GM19372 (cell line): ENCODE measurements around the gene JUN.

Experiments used
- ATAC-seq: cut with Tn5 transposase; IDR thresholded peaks from one replicate; pipeline ENCODE4 v1.9.1; 2021; ENCODE audit warnings: mild to moderate bottlenecking, low read depth, moderate library complexity; ENCODE audit not compliant: unreplicated experiment

The JUN gene

DNA sequence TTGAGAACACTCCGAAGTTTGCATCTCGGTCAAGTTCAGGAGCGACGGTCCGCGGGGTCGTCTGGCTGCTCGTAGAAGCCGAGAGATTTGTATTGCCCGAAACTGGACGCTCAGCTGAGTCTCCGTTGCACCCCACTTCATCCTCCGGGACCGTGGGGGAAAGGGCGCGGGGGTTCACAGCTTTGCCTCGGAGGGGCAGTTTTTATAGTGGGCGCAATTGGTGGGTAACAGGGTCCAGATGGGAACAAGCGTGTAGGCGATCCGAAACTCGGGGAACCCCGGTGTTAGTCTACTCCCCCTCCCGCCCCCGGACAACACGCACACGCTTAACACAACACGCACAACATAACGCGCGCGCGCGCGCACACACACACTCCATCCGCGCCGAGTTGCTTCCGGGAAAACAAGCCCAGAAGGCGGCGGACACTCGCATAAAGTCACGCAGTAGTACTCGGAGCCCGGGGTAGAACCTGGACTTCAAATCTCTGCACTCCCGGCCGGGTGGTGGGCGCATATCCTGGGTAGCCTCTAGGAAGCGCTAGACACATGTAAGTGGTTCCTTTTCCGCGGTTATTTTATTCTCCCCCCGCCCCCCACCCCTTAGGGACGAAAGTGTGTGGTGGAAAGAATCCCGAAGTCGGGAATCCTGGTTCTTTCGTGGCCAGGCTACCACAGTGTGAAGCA lies 1.1 kb upstream of the JUN start:
- ATAC-seq = no peak

DNA sequence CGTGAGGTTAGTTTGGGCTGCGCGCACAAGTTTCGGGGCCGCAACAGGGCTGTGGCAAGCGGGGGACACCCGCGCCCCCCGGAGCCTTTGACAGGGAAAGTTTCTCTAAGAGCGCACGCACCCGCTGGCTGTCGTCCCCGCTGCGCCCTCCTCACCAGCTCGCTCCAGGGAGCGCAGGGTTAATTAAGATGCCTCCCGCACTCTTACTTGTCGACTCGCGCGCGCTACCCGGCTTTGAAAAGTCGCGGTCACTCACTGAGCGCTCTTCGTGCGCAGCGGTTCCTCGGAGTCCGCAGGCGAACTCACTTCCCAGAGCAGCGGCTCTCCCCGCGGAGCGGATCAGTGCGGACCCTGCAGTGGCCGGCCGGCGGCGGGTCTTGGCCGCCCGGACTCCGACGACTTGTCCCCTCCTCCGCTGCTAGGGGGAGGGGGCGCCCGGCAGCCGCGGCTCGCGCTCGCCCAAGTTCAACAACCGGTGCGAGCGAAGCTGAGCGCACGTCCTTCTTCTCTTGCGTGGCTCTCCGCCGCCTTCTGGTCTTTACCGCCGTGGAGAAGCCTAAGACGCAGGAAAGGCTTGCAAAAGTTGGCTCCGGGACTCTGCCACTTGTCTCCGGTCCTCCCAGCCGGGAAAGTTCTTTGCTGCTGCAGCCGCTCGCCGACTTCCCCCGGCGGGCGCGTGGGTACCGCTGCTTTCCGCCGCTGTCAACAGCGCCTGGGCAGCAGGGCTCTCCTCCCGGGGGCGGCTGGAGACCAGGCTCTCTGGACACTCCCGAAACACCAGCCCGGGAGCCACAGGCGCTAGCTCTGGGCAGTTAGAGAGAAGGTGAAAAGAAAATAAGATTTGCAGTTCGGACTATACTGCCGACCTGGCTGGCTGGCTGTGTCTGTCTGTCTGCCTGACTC lies 506 bp downstream of the JUN start:
- ATAC-seq = no peak

DNA sequence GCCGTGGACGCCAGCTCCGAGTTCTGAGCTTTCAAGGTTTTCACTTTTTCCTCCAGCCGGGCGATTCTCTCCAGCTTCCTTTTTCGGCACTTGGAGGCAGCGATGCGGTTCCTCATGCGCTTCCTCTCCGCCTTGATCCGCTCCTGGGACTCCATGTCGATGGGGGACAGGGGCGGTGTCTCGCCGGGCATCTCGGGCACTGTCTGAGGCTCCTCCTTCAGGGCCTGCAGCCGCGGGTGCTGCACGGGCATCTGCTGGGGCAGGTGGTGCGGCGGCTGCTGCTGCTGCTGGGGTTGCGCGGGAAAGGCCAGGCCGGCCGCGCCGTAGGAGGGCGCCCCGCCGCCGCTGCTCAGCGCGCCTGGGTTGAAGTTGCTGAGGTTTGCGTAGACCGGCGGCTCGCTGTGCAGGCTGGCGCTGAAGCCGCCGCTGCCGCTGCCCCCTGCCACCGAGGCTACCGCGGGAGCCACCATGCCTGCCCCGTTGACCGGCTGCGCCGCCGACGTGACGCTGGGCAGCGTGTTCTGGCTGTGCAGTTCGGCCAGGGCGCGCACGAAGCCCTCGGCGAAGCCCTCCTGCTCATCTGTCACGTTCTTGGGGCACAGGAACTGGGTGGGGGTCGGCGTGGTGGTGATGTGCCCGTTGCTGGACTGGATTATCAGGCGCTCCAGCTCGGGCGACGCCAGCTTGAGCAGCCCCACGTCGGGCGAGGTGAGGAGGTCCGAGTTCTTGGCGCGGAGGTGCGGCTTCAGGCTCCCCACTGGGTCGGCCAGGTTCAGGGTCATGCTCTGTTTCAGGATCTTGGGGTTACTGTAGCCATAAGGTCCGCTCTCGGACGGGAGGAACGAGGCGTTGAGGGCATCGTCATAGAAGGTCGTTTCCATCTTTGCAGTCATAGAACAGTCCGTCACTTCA lies 1.4 kb downstream of the JUN start:
- no peak for ATAC-seq

DNA sequence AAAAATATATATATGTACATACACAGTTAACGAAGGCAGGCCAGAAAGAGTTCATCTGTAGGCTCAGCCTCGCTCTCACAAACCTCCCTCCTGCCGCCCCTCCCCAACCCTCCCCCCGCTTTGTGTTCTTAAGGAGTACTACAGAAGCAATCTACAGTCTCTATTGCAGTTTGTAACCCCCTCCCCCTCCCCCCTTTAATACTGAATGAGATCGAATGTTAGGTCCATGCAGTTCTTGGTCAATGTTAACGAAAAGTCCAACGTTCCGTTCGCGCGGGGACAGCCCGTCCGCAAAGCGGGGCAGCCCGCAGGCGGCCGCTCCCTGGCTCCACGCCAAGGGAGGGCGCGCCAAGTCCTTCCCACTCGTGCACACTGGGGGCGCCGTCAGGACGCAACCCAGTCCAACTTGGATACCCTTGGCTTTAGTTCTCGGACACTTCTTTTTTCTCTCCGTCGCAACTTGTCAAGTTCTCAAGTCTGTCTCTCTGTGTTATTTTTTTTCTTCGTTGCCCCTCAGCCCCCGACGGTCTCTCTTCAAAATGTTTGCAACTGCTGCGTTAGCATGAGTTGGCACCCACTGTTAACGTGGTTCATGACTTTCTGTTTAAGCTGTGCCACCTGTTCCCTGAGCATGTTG lies 2.2 kb downstream of the JUN start:
- ATAC-seq = no peak

DNA sequence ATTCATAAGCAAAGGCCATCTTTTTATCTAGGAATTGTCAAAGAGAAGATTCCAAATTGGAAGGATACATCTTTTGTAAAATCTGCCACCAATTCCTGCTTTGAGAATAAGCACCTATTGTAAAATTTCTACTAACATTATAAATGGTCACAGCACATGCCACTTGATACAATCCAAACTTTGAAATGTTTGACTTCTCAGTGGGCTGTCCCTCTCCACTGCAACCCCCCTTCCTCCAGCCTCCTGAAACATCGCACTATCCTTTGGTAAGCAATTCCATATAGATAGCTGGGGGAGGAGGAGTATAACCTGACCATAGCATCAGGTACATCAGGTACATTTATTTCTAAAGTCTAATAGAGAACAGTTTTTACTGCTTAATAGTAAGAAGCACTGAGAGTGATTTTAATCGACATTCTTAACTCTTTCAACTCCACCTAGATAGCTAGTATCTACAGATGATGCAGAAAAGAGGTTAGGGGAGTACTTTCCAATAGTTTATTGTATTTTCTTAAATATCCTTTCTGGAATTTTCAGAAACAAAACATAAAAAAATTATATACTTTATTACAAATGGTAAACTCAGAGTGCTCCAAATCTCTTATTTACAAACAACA lies 2.9 kb downstream of the JUN start:
- no peak for ATAC-seq

DNA sequence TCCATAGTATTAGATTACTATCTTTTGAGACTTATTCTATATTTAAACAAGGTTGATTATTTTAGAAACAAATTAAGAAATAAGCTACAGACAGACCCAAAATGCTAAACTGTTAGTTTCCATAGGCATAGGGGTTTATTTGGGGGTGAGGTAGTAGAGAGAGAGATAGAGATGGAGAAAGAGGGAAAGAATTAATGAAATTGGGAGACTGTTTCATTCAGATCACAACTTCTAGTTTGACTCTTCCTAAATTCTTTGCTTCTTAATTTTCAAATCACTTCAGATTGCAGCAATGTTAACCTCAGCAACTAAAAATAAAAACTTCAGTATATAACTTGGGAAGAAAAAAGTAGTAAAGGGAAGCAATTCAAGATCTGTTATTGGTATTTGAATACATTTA lies 3.4 kb downstream of the JUN start:
- no peak for ATAC-seq

DNA sequence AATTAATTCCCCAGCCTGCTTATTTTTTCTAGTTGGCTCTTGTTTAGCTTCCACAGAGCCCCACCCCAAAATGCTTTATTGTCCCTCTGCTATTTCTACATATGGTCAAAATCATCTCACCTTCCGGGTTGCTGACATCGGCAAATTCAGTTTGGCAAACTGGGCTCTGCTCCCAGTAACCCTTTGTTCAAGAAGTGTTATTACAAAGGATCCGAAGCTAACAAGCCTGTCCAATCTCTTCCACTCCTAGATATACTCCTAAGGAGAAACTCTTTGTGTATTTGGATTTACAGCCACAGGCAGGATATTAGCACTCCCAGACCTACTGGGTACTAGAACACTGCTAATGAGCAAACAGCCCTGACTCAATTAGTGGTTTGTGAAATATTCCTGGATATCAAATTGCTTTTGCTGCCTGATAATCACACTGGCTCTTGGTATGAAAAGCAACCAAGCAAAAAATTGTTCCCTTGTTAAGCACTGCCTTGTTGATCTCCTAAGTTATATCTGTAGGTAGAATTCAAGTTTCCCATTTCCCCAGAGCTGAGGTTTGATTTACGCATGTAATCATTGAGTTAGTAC lies 4.0 kb downstream of the JUN start:
- ATAC-seq = no peak

DNA sequence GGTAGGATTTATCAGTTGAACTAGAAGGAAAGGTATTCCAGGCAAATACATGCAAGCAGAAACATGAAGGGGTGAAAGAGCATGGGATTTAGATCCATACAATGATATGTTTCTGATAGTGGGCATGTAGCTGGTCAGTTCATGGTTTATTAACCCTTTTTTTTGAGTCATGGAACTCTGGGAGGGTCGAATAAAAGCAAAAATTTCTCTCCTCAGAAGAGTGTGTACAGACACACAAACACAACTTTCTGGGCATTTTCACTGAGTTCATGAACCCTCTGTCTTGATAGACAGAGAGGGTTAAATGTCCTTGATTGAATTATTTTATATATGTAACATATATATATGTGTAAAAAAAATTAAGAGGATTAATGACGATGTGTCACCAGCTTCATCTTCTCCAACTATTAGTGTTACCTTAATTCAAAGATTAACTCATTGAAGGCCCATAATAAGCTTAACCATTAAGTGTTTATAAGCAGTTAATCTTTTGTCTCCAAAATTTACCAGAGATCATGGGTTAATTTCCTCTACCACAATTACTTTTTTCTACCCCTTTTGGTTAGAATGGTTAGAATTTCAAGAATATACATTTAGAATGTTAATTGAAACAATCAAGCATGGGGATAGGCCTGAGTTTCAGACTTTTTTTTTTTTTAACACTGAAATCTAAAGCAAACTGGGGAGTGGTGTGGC lies 4.6 kb downstream of the JUN start:
- no peak for ATAC-seq

DNA sequence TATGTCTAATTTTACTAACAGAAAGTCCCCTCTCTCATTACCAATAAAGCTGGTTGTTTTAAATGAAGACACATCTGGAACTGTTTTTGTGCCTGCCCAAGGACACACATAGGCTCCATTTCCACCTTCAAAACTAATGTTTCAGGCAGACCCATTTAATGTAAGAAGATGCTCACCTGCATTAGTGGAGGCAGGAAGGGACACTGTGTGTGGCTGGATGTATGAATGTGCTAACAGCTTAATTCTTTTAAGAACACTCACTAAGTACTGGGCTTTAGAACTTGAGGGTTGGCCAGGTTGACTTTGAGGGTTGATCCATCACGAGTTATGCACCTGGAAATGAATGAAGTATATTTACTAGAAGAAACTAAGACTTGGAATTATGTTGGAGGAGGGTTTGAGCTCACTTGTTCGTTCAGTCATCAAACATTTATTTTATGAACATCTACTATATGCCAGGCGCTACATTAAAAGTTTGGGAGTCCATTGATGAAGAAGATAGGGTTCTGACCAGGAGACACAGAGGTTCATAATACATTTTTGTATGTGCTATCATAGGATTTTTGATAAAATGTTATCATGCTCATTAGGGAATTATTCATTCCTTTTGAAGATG lies 5.4 kb downstream of the JUN start:
- ATAC-seq = no peak

DNA sequence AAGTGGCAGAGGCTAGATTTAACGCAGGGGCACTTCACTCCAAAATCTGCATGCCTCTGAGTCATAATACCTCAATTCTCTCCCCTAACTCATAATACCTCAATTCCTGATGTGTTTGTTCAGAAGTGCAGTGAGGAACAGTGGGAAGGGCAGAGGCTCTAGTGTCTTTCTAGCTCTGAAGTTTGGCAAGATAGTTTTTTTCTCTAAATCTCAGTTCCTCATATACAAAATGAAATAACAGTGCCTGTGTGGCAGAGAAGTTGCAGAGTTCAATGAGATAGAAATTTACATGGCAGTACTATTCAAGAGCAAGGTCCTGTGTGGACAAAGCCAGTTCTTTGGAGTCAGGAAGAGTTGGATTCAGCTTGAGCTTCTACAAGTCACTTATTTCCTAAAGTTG lies 9.8 kb downstream of the JUN start:
- no peak for ATAC-seq

DNA sequence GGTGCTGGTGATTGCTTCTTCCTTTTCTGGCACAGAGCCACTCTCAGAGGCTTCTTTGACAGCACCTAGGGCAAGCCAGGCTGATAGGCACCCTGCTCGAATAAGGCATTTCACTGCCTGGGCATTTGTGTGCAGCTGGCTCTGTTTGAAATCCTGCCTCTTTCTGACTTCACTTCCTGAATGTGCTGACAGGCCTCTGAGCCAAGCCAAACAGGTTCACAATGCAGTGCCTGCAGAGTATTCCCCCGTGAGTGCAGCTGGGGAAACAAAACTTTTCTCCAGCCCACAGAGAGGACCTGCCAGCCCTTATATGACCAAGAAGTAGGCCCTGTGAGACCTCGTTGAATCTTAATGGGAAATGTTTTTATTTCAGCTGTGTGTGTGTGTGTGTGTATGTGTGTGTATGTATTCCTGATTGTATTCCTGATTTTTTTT lies 10.4 kb downstream of the JUN start:
- peak; percentile 61 for ATAC-seq

DNA sequence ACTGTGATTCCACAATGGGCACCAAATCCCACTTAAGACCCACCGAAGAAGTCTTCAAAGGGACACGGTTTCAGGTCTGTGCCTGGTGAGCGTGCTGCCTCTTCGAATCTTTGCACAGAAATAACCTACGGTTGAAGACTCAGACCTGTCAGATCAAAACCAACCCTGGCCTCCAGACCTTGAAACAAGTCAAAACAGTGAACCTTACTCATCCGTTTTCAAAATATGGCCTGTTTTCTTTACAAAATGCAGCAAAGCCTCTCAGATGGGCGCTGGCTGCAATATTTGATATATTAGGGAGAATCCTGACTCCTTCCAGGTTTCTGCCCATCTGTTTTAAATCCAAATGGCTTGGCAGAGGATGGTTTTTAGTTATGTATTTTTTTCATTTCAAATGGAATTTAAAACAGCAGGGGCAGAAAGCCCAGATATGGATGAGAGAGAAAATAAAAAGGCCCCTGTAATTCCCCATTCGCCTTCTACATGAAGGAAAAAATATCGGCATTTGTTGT lies 14.0 kb downstream of the JUN start:
- no peak for ATAC-seq

DNA sequence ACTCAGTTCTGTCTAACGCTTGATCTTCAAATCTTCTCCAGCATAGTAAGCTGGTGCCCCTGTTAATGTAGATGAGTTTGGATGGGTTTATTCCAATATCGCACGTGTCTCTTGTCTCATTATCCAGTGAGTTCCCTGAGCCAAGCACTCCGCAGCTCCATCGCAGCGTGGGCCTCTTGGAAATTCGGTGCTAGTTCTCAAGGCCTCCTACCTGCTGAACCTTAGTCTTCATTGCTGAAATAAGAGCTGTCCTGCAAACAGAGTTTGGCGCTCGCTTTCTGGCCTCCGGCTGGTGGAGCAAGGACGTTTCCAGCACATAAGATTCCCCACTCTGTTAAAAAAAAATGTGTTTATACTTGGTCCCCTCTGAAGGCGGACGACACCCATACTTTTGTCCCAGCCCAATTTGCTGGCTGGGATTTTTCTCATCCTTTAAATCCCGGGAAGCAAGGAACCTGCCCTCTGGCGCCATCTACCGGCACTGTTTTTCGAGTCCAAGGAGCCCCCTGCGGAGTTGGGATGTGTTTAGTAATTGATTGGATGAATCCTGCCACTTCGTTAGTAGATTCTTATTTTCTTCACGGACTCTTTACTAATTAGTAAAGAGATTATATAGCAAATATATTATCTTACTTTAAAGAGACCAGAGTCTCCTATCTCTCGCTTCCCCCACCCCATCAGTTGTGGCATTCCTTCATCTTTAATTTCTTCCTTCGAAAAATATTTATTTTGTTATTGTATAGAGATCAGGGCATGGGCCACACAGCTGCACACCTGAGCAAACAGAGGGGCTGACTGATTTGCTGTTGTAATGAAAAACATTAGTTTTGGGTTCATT lies 14.7 kb downstream of the JUN start:
- ATAC-seq = no peak

DNA sequence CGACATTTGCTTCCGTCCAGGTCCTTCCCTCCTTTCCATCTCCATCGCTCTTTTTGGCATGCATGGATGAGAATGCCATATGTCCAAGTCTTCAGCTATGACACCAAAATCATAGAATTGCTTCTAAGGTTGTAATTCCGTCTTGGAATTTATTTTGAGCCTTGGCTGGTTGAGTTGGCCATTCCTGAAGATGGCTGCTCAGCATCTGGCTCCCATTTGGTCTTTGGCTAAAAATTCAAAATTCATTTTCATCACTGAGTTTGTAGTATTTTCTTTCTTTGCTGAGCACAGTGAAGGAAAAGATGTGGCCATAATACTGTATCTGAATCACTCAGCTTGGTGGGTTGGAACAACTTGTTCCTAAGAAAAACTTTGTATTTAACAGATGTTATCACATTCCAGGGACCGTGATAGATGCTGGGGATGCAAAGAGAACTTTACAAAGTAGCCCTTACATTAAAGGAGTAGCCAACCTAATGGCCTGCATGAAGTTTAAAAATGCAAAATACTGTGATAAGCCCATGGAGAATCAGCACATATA lies 15.6 kb downstream of the JUN start:
- no peak for ATAC-seq

DNA sequence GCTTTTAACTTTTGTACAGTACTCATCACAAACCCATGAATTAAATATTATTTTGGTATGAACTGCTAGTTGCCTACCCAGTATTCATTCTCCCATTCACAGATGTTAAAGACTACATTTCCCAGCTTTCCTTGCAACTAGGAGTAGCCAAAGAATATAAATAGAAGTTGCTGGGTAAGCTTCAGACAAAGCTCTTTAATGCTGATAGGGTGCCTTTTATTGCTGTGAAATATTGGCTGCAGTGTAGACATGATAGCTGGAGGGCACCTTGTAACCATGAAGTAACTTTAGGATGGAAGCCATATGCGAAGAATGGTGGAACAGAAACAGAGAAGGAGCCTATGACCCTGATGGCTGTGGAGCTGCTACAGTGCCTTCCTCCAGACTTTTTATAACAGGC lies 16.7 kb downstream of the JUN start:
- no peak for ATAC-seq

DNA sequence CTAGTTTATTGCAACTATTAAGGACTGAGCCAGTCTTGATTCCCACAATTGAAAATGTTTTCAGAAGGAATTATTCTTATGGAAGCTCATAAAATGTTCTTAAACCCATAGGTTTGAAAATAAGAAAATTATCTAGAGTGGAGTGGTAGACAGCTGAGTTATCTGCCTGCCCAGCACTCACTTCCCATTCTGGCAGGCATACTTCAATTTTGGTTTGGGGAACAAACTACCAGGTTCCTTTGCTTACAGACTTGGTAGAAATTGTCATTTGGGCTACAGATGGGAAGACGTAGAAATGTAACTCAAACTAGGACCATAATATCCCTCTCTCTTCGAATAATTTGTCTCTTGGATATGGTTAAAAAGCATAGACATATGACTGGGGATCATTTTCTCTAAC lies 18.4 kb downstream of the JUN start:
- no peak for ATAC-seq

DNA sequence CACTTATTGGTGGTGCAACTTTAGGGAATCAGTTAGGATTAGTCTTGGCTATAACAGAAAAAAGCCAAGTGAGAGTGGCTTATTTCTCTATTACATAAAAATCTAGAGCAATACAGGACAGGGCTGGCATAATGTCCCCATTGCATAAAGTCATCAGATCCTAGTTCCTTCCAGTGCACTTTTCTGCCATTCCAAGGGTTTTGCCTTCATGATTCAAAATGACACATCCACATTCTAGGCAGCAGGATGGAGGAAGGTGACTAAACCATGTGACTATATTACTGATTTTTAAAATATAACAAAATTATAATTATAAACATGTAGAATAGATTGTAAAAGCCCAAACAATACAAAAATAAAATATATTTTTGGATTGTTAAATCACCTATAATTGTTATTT lies 18.8 kb downstream of the JUN start:
- no peak for ATAC-seq
